GM12875 (cell line): ENCODE data around the gene SMIM45.

ENCODE experiments used
- H3K4me3 ChIP-seq: one replicate; pipeline ENCODE4 v1.5.1; 2011; ENCODE audit warnings: low read depth, low read length, control low read depth
- TF ChIP-seq, protein P1 (sequence below): IDR thresholded peaks from 2 replicates; pipeline ENCODE4 v1.5.1; 2011; ENCODE audit warnings: low read depth, mild to moderate bottlenecking, control low read depth, inconsistent platforms, low read length, moderate library complexity, borderline replicate concordance; ENCODE audit not compliant: insufficient read depth

SMIM45 gene

DNA sequence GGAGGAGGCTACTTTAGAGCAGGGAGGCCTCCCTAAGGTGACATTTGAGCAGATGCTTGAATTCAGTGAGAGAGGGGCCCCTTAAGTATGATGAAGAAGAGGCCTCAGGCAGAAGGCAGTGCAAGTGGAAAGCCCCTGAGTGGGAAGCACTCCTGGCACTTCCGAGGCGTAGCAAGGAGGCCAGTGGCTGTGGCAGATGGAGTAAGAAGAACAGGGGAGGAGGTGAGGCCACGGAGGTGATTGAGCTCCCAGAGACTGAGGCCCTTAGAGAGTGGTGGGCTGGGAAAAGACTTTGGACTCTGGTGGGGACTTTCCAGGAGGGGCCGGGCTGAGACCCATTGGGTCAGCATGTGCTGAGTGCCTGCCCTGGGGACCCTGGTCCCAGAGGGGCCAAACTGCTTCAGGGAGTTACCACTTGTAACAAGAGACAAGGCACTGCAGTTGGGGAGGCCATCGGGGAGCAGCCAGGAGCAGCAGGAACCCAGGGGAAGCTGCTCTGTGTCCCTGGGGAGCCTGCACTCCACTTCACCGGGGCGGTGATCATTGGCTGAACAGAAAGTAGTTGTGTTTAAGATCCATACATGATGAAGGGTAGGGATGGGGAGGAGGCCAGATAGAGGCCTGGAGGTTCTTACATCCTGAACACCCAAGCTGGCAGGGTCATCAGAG, 2.5 kb upstream of the SMIM45 start:
- TF ChIP-seq, protein P1, sequence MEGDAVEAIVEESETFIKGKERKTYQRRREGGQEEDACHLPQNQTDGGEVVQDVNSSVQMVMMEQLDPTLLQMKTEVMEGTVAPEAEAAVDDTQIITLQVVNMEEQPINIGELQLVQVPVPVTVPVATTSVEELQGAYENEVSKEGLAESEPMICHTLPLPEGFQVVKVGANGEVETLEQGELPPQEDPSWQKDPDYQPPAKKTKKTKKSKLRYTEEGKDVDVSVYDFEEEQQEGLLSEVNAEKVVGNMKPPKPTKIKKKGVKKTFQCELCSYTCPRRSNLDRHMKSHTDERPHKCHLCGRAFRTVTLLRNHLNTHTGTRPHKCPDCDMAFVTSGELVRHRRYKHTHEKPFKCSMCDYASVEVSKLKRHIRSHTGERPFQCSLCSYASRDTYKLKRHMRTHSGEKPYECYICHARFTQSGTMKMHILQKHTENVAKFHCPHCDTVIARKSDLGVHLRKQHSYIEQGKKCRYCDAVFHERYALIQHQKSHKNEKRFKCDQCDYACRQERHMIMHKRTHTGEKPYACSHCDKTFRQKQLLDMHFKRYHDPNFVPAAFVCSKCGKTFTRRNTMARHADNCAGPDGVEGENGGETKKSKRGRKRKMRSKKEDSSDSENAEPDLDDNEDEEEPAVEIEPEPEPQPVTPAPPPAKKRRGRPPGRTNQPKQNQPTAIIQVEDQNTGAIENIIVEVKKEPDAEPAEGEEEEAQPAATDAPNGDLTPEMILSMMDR, result no peak
- H3K4me3 ChIP-seq, result peak overlapping the region; percentile 26

DNA sequence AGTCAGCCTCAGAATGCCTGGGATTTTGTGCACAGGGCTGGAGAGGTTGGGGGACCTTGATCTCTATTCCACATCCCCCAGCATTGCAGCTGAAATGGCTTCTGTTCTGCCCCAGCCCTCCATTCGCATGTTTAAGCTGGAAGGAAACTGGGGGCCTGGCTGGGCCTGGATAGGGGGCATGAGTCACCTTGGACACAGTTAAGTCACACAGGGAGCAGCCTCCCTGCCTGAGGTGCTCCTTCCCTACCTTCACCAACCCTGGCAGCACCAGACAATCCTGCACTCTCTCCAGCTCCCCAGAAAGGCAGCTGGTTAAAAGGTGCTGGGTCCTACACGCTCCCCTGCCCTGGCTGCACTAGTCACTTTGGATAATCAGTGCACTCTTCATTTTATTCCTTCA, 763 bp downstream of the SMIM45 start:
- TF ChIP-seq, protein P1, result no peak
- no peak overlapping the region for H3K4me3 ChIP-seq

DNA sequence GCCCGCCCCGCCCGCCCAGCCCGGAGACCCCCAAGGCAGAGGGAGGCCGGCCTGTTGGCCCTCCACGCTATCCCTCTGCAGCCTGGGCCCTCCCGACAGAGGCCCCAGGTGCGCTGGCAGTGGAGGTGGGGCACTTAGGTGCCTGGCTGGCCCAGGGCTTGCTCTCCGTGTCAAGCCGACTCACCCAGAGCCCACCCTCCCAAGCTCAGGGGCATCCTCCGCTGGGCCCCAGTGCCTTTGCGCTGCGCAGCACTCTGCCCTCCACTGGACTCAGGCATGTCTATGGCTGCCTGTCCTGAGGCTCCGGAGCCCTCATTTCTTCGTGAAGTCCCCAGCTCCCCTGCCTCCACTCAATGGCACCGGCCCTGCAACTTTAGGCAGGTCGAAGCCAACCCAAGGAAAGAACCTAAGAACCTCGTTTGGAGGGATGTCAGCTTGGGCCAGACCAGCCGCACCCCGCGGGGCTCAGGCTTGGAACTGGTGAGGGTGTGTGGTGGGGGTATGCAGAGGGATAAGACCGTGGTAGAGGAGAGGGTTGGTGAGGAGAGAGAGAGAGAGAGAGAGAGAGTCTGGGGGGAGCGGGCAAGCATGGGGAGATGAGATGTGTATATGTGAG, 6.1 kb downstream of the SMIM45 start:
- TF ChIP-seq, protein P1, result no peak
- no peak overlapping the region for H3K4me3 ChIP-seq

DNA sequence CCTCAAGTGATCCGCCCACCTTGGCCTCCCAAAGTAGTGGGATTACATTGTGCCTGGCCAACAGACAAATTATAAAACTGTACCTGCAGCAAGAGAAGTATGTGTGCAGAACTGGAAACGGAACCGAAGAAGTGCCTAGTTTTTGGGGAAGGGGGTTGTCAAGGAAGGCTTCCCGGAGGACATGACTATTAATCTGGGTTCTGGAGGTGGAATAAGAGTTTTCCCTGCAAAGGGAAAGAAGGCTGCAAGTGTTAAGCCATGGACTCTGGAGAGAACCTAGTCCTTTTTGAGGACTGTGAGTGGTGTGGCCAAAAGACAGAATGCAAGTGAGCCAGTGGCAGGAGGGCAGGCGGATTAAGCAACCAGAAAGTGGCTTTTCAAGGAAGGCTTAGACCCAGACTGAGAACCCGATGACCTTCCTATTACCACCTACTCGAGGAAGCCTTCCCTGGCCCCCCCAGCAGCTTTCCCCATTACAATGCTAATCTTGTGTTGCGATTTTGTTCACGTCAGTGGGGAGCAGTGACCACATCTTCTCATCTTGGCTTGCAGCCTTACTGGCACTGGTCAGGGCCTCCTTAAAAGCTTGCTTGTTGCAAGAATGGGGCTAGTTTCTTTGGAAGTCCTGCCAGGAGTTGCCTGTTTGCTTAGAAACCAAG, 11.6 kb downstream of the SMIM45 start:
- TF ChIP-seq, protein P1, result no peak

DNA sequence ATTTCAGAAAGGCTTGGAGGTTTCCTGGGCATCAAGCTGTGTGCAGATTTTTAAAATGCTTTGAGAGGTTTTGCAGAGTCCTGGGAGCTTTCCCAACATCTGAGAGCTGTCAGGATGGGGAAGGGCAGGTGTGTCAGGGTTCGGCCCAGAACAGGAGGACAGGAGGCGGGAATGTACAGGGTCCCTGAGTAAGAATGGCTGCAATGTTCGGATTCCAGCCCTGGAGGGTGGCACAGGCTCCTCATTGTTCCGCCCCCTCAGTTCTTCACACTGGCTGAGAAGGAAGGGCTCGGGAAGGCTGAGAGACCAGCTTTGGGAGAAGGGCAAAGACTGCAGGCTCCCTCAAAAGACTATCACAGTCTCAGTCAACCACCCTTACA, 12.2 kb downstream of the SMIM45 start:
- TF ChIP-seq, protein P1, result no peak
- no peak overlapping the region for H3K4me3 ChIP-seq

More for the DNA sequence above, 11.6 kb downstream of the SMIM45 start:
- H3K4me3 ChIP-seq, result no peak overlapping the region

DNA sequence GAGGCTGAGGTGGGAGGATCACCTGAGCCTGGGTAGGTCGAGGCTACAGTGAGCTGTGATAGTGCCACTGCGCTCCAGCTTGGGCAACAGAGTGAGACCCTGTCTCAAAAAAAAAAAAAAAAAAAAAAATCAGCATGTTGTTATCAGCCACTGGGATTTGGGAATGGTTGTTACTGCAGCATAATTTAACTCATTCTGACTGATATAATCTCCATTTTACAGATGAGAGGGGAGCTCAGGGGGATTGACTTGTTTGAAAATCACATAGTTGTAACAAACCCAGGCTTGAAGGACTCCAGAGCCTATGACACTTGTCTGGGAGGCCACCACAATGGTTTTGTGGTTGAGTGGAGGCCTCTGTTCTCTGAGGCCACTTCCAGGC, 14.3 kb downstream of the SMIM45 start:
- TF ChIP-seq, protein P1, result no peak
- H3K4me3 ChIP-seq, result no peak overlapping the region
